HG02943 (cell line): Measurements from ENCODE around the gene TBCD.

Source experiments
- ATAC-seq: cut with Tn5 transposase; IDR thresholded peaks from one replicate; pipeline ENCODE4 v1.9.1; 2021; ENCODE audit warnings: mild to moderate bottlenecking, low read depth, moderate library complexity; ENCODE audit not compliant: unreplicated experiment

The TBCD gene

GRCh38 chr17:82808006-82808405 lies 56.1 kb downstream of the TBCD start:
- ATAC-seq, result no peak

GRCh38 chr17:82808921-82809905 lies 57.3 kb downstream of the TBCD start:
- ATAC-seq, result no peak

GRCh38 chr17:82810644-82811430 lies 59.0 kb downstream of the TBCD start:
- no peak for ATAC-seq

GRCh38 chr17:82812058-82812457 lies 60.2 kb downstream of the TBCD start:
- ATAC-seq, result no peak

- no peak for ATAC-seq
These were observed 60.7 kb downstream of the TBCD start for GRCh38 chr17:82812601-82813000.

GRCh38 chr17:82813299-82814051 lies 61.6 kb downstream of the TBCD start:
- ATAC-seq, result no peak

GRCh38 chr17:82814834-82815233 lies 63.0 kb downstream of the TBCD start:
- no peak for ATAC-seq

- ATAC-seq, result no peak
These were observed 63.5 kb downstream of the TBCD start for GRCh38 chr17:82815354-82815753.

GRCh38 chr17:82815790-82816305 lies 64.0 kb downstream of the TBCD start:
- no peak for ATAC-seq

- no peak for ATAC-seq
These were observed 64.5 kb downstream of the TBCD start for GRCh38 chr17:82816358-82816757.

GRCh38 chr17:82817947-82818346 lies 66.1 kb downstream of the TBCD start:
- no peak for ATAC-seq

GRCh38 chr17:82820278-82821251 lies 68.7 kb downstream of the TBCD start:
- no peak for ATAC-seq

GRCh38 chr17:82821554-82821953 lies 69.7 kb downstream of the TBCD start:
- no peak for ATAC-seq

- ATAC-seq, result no peak
These were observed 70.4 kb downstream of the TBCD start for GRCh38 chr17:82822281-82822680.

GRCh38 chr17:82823004-82823403 lies 71.1 kb downstream of the TBCD start:
- ATAC-seq, result no peak

- no peak for ATAC-seq
These were observed 73.8 kb downstream of the TBCD start for GRCh38 chr17:82825540-82826124.

- ATAC-seq, result no peak
These were observed 74.3 kb downstream of the TBCD start for GRCh38 chr17:82826211-82826610.

- no peak for ATAC-seq
These were observed 75.1 kb downstream of the TBCD start for GRCh38 chr17:82826956-82827355.

GRCh38 chr17:82828875-82829487 lies 77.1 kb downstream of the TBCD start:
- no peak for ATAC-seq
